Activated gamma-delta T cell (primary cell): ENCODE results near the gene SLC39A5.
"Not testable (repeated sequence)": the region's sequence is repeated elsewhere in the genome, so short reads cannot be mapped to it uniquely, and the experiment has no call there.

ENCODE experiments used
- DNase-seq: peaks from one replicate; lab custom pipeline; 2025; lab: John Stamatoyannopoulos, UW

SLC39A5 gene

GRCh38 chr12:56278905-56279304 is 49.1 kb downstream of the SLC39A5 start:
- DNase-seq: no peak

GRCh38 chr12:56280849-56281248 is 51.0 kb downstream of the SLC39A5 start:
- DNase-seq: no peak

GRCh38 chr12:56282030-56282429 is 52.2 kb downstream of the SLC39A5 start:
- DNase-seq: no peak

- DNase-seq: no peak
Measured at GRCh38 chr12:56282579-56282978, 52.7 kb downstream of the SLC39A5 start.

- not testable (repeated sequence) for DNase-seq
Measured at GRCh38 chr12:56284263-56284662, 54.4 kb downstream of the SLC39A5 start.

- DNase-seq: no peak
Measured at GRCh38 chr12:56286044-56286830, 56.4 kb downstream of the SLC39A5 start.
